Forelimb muscle (tissue), 1 donor: ENCODE data around the gene CD99L2. TPM values are rescaled to one million over a fixed set of nuclear protein-coding genes. Genes with fewer than 3 reads are reported as not detected.
A peak's percentile ranks its signal among the peaks of the same experiment; 100 is the strongest.

Experiments used
- DNase-seq: peaks from one replicate; pipeline ENCODE4 v3.0.0-alpha.2; 2013; ENCODE audit warnings: low read depth
- polyA plus RNA-seq: library from polyadenylated mRNA; unstranded; fragments of 120-200 nt; gene quantifications from one replicate; pipeline ENCODE4 v1.2.1, GENCODE V29; 2013; ENCODE audit not compliant: insufficient read length

CD99L2 gene
- polyA plus RNA-seq, 1 donor = 37.4 TPM

- no peak for DNase-seq
These were observed 105.4 kb downstream of the CD99L2 start for GRCh38 chrX:150792949-150793527.

- DNase-seq = no peak
These were observed 108.4 kb downstream of the CD99L2 start for GRCh38 chrX:150790021-150790420.

DNA sequence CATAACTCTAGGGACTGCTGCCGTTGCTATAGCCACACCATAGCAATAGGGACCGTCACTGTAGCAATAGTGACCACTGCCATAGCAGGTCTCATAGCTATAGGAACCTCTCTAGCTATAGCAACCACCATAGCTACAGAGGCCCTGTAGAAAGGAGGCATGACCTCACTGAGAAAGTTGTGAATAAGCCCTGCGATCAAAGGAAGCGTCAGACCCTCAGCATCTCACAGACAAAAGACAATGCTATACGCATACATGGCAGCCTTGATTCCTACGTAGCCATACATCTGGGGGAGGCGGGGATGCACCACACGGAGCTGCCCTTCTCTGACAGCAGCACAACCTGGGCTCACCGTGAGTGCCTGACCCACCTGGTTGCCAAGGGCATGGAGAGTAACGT is 116.8 kb downstream of the CD99L2 start:
- DNase-seq = no peak

GRCh38 chrX:150779385-150779784 is 119.1 kb downstream of the CD99L2 start:
- no peak for DNase-seq

- DNase-seq = no peak
These were observed 121.0 kb downstream of the CD99L2 start for GRCh38 chrX:150777328-150777992.

- no peak for DNase-seq
These were observed 122.7 kb downstream of the CD99L2 start for GRCh38 chrX:150775569-150776350.

DNA sequence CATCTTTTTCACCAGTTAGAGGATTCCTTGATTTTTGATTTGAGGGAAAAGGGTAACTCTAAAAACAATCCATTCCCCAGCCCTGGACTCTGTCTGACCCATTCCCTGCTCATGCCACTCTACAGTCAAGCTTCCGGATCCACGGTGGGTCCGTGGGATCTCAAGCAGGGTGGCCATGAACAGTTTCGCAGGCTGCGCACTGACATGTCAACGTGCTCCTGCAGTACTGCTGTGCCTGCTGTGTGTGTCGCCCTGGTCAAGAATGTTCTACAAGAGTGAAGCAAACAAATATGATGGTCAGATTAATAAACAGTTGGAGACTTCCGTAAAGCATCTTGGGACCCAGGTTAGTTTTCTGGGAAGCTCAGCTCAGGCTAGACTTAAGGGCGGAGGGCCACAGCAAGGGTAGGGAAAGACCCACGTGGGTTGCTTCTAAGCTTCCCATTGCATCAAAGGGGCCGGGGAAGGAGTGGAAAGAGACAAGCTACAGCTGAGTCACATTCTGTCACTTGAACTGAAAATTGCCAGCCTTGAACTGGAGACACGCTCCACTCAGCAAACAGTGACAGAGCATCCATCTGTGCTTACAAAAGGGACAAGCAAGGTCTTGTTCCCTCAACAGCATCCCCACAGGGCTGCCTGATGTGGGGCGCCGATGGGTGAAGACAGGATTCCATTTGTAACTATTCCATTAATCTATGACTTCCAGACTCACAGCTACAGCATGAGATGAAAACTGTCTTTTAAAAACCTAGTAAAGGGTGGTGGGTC is 123.5 kb downstream of the CD99L2 start:
- DNase-seq = no peak

DNA sequence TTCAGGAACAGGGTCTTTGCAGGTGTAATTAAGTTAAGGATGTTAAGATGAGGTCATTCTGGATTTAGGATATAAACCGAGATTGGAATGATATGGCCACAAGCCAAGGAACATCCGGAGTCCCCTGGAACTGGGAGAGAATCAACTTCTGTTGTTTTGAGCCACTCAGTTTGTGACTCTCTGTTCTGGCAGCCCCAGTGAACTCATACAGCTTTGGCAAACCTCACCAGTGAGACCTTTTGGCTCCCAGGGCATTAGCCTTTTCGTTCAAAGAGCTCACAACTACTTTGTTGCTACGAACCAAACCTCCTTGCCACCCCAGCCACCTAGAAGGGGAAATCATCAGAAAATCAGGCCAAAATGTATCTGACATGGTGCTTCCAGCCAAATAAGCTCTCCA is 124.8 kb downstream of the CD99L2 start:
- no peak for DNase-seq

- no peak for DNase-seq
These were observed 125.4 kb downstream of the CD99L2 start for GRCh38 chrX:150773117-150773516.

- DNase-seq = peak; percentile 2
These were observed 126.1 kb downstream of the CD99L2 start for GRCh38 chrX:150772150-150772970.

DNA sequence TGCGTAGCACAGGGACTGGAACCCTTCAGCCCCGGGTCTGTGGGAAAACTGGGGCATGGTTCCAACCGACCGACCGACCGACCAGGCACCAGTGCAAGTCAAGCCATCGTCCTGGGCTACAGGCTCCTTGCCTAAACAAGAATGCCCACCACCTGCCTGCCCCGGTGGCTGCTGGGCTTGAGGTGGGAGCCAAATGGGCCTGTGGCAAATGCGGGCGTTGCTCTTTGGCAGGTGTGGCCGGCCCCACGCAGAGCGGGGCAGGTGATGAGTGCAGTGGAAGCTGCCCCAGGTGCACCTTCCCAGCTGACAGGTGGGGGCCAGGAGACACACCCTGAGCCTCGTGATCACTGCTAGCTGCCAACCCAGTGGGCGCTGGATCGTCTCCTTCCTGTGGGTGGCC is 127.4 kb downstream of the CD99L2 start:
- no peak for DNase-seq

- no peak for DNase-seq
These were observed 127.8 kb downstream of the CD99L2 start for GRCh38 chrX:150770623-150771022.

DNA sequence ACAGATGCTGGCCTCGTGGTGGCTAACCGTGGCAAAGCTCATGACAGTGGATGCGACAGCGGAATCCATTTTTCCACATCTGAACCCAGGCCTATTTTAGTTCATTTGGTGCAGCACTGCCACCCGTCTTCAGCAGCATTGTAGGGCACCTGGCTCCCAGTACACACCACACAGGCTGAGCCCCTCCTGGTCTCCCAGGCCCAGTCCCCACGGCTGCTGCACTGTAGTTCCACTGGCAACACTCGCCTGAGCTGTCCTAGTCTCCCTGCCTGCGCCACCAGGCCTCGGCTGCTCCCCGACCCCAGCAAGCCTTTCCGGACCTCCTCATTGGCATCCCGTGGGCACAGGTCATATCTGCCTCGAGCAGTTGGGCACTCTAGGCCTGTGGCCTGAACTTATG is 129.1 kb downstream of the CD99L2 start:
- no peak for DNase-seq

- DNase-seq = no peak
These were observed 129.8 kb downstream of the CD99L2 start for GRCh38 chrX:150768580-150769190.

DNA sequence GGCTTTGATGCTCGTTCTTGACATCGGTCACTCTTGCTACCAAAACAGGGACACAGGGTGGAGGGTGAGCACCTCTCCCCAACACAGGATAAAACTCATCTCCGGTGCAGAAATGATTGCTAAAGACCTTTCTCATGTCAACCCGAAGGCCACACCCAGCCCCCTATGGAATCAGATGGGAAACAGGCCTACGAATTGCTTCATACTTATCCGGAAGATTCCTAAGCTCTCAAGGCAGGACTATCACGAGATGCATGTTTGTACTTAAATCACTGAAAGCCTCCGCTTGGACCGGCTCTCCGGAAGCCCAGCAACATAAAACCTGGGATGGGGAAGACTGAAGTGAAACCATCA is 130.4 kb downstream of the CD99L2 start:
- DNase-seq = no peak

- no peak for DNase-seq
These were observed 130.9 kb downstream of the CD99L2 start for GRCh38 chrX:150767475-150768131.

- no peak for DNase-seq
These were observed 131.4 kb downstream of the CD99L2 start for GRCh38 chrX:150767045-150767395.

- DNase-seq = no peak
These were observed 132.0 kb downstream of the CD99L2 start for GRCh38 chrX:150766351-150767044.

- no peak for DNase-seq
These were observed 132.6 kb downstream of the CD99L2 start for GRCh38 chrX:150765782-150766350.

DNA sequence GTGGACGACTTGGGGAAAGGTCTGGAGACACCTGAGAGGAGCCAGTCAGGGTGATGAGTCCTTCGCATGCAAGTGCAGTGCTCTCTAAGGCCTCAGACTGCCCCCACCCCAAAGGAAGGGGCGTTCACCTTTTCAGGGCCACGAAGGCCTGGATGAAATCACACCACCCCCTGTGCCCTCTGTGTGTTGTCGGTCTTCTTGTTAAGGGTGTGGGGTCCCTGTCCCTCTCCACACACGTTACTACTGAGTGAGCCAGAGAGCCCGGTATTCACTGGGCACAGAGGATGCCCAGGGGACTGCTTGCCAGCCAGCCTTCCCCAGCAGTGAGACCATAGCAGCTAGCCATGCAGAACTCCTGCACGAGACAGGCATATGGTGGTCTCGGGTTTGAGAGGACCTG is 133.2 kb downstream of the CD99L2 start:
- DNase-seq = no peak
